ENCODE results near the gene MAP3K8.

The MAP3K8 gene

GRCh38 chr10:30439931-30440330 lies 5.9 kb downstream of the MAP3K8 start:
- H3K4me2 ChIP-seq (ENCODE audit: low read length), result no peak overlapping the region
- peaks cover 29% of the 10 kb centered on the region for H3K4me1 ChIP-seq (ENCODE audit: low read length)
- H3K27me3 ChIP-seq (ENCODE audit: low read depth, low read length), result no peaks in the 10 kb centered on the region
- no peak overlapping the region for H3K4me3 ChIP-seq (ENCODE audit: low read length)
- no peak overlapping the region for H3K27ac ChIP-seq (ENCODE audit: low read length)
- no peak overlapping the region for H3K9ac ChIP-seq (ENCODE audit: low read length)
- H3K36me3 ChIP-seq (replicated peaks; ENCODE audit: low read depth, low read length), result peaks cover 75% of the 10 kb centered on the region
- H3K79me2 ChIP-seq (ENCODE audit: low read length), result peaks cover 100% of the 10 kb centered on the region
- no peaks in the 10 kb centered on the region for H3K9me3 ChIP-seq (ENCODE audit: insufficient read depth, low read length)
- TF ChIP-seq EZH2phosphoT487 (IDR thresholded peaks at IDR 0.05; ENCODE audit: low read depth) (no peak), CTCF (IDR thresholded peaks at IDR 0.05; ENCODE audit: low read depth, low read length) (no peak)
- peaks cover 93% of the 10 kb centered on the region for H4K20me1 ChIP-seq (ENCODE audit: insufficient read depth, low read length)
- H2AFZ ChIP-seq (ENCODE audit: low read depth, low read length), result no peak overlapping the region

GRCh38 chr10:30442019-30442606 lies 8.1 kb downstream of the MAP3K8 start:
- TF ChIP-seq CTCF (IDR thresholded peaks at IDR 0.05; ENCODE audit: low read depth, low read length) (no peak), EZH2phosphoT487 (IDR thresholded peaks at IDR 0.05; ENCODE audit: low read depth) (no peak)
- H3K4me3 ChIP-seq (ENCODE audit: low read length), result no peak overlapping the region
- H3K4me1 ChIP-seq (ENCODE audit: low read length), result peaks cover 26% of the 10 kb centered on the region
- H2AFZ ChIP-seq (ENCODE audit: low read depth, low read length), result no peak overlapping the region
- H4K20me1 ChIP-seq (ENCODE audit: insufficient read depth, low read length), result peaks cover 88% of the 10 kb centered on the region
- no peaks in the 10 kb centered on the region for H3K27me3 ChIP-seq (ENCODE audit: low read depth, low read length)
- H3K79me2 ChIP-seq (ENCODE audit: low read length), result peaks cover 95% of the 10 kb centered on the region
- H3K9me3 ChIP-seq (ENCODE audit: insufficient read depth, low read length), result no peaks in the 10 kb centered on the region
- H3K36me3 ChIP-seq (replicated peaks; ENCODE audit: low read depth, low read length), result peaks cover 70% of the 10 kb centered on the region
- H3K9ac ChIP-seq (ENCODE audit: low read length), result no peak overlapping the region
- no peak overlapping the region for H3K27ac ChIP-seq (ENCODE audit: low read length)
- H3K4me2 ChIP-seq (ENCODE audit: low read length), result no peak overlapping the region

GRCh38 chr10:30443049-30443448 lies 9.1 kb downstream of the MAP3K8 start:
- Histone ChIP-seq H3K27ac (ENCODE audit: low read length) (no peak overlapping the region), H4K20me1 (ENCODE audit: insufficient read depth, low read length) (peaks cover 88% of the 10 kb centered on the region), H3K4me3 (ENCODE audit: low read length) (no peak overlapping the region), H3K79me2 (ENCODE audit: low read length) (peaks cover 95% of the 10 kb centered on the region), H3K4me2 (ENCODE audit: low read length) (no peak overlapping the region), H2AFZ (ENCODE audit: low read depth, low read length) (no peak overlapping the region), H3K9me3 (ENCODE audit: insufficient read depth, low read length) (no peaks in the 10 kb centered on the region), H3K27me3 (ENCODE audit: low read depth, low read length) (no peaks in the 10 kb centered on the region), H3K4me1 (ENCODE audit: low read length) (peaks cover 17% of the 10 kb centered on the region), H3K9ac (ENCODE audit: low read length) (no peak overlapping the region), H3K36me3 (replicated peaks; ENCODE audit: low read depth, low read length) (peaks cover 70% of the 10 kb centered on the region)
- no peak for TF ChIP-seq EZH2phosphoT487 (IDR thresholded peaks at IDR 0.05; ENCODE audit: low read depth)

- Histone ChIP-seq H3K79me2 (ENCODE audit: low read length) (peaks cover 90% of the 10 kb centered on the region), H3K27me3 (ENCODE audit: low read depth, low read length) (no peaks in the 10 kb centered on the region), H3K9me3 (ENCODE audit: insufficient read depth, low read length) (no peaks in the 10 kb centered on the region), H2AFZ (ENCODE audit: low read depth, low read length) (no peak overlapping the region), H3K4me3 (ENCODE audit: low read length) (no peak overlapping the region), H3K4me1 (ENCODE audit: low read length) (no peaks in the 10 kb centered on the region; the same call in 1 of the 2 replicates), H3K4me2 (ENCODE audit: low read length) (no peak overlapping the region), H3K27ac (ENCODE audit: low read length) (no peak overlapping the region; the same call in 1 of the 2 replicates), H4K20me1 (ENCODE audit: insufficient read depth, low read length) (peaks cover 72% of the 10 kb centered on the region), H3K9ac (ENCODE audit: low read length) (no peak overlapping the region), H3K36me3 (replicated peaks; ENCODE audit: low read depth, low read length) (peaks cover 65% of the 10 kb centered on the region)
- TF ChIP-seq EZH2phosphoT487 (IDR thresholded peaks at IDR 0.05; ENCODE audit: low read depth) (no peak), CTCF (IDR thresholded peaks at IDR 0.05; ENCODE audit: low read depth, low read length) (no peak)
Measured at GRCh38 chr10:30445711-30446110, 11.7 kb downstream of the MAP3K8 start.

Data from OCI-LY3 (cell line).